Medulla oblongata (tissue), 1 donor: ENCODE measurements around the gene SORBS2.

Experiments used
- DNase-seq: peaks from one replicate; pipeline ENCODE4 v3.0.0-alpha.2; 2015; ENCODE audit errors: extremely low spot score

The SORBS2 gene

GRCh38 chr4:185835336-185835735 lies 23.3 kb upstream of the SORBS2 start:
- DNase-seq = no peak

GRCh38 chr4:185834778-185835177 lies 22.8 kb upstream of the SORBS2 start:
- no peak for DNase-seq

- no peak for DNase-seq
Measured at GRCh38 chr4:185834088-185834487, 22.1 kb upstream of the SORBS2 start.

DNA sequence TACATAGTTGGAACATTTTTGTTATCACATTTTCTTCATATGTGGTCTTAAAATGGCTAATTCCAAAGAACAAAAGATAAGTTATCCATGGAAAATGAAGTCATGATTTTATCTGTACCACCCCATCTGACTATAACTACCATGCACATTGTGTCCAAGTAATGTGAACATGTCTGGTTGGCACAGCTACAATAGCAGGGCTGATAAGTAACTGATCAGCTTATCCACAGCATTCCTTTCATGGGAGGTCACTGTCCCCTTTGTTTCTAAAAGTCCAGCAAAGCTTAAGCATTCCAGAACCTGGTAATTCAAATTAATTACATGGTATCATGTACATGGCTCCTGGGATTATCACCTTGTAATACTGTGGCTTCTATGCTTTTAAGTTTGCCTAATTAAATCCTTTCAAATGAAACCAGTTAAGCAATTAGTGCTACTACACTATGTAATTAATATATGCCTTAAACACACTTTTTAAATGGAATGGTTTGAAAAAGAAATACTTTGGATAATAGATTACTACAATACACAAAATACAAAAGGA lies 21.1 kb upstream of the SORBS2 start:
- DNase-seq = no peak

- no peak for DNase-seq
Measured at GRCh38 chr4:185831125-185831815, 19.3 kb upstream of the SORBS2 start.

DNA sequence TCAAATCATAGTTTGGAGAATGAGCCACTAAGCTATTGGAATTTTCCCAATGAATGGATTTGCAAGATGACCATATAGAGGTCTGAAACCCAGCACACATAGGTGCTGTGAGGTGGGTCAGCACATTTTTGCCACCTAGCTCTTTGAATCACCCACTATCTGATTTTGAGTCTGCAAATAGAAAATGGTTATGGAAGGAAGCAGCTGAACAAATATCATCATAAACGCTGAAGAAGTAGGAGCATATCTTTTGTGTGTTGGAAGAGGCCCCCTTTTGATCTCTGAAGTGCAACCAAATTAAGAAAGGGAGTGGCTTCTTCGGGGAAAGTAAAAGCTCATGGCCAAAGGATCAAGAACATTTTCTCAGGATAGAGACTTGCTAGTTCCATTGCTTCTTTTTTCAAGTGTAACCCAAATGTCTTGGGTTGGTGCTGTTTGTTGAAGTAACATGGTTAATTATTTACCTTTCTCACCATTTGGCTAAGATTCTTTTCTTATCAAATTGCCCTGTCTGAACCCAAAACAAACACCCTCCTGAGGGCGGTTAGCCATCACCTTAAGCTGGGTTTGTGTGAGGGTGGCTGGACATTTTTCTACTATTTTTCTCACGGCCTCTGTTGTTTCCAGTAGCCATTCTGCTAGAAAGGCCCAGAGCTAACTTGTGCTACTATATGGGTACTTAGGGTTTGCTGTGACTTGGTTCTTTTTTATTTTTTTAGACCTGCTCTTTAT lies 18.4 kb upstream of the SORBS2 start:
- no peak for DNase-seq

- no peak for DNase-seq
Measured at GRCh38 chr4:185826381-185826780, 14.4 kb upstream of the SORBS2 start.

GRCh38 chr4:185825737-185826136 lies 13.7 kb upstream of the SORBS2 start:
- DNase-seq = no peak

DNA sequence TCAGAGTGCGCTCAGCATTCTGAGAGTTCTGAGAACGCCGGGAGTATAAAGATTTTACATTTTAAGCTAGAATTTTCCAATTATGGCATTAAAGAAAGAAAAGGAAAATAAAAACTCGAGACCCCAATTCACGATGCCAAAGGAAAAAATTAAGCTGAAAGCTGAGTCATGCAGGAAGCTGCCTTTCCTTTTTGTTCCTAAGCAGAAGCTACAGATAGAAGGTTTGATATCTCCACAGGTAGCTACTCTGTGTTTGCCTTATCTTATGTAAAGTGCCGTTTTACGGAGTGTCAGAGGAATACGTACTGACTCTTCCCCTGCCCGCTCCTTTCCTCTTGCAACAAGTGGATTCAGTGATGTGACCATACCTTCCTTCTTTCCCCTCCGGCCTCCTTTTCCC lies 10.8 kb upstream of the SORBS2 start:
- no peak for DNase-seq

- DNase-seq = no peak
Measured at GRCh38 chr4:185821029-185821419, 9.0 kb upstream of the SORBS2 start.

DNA sequence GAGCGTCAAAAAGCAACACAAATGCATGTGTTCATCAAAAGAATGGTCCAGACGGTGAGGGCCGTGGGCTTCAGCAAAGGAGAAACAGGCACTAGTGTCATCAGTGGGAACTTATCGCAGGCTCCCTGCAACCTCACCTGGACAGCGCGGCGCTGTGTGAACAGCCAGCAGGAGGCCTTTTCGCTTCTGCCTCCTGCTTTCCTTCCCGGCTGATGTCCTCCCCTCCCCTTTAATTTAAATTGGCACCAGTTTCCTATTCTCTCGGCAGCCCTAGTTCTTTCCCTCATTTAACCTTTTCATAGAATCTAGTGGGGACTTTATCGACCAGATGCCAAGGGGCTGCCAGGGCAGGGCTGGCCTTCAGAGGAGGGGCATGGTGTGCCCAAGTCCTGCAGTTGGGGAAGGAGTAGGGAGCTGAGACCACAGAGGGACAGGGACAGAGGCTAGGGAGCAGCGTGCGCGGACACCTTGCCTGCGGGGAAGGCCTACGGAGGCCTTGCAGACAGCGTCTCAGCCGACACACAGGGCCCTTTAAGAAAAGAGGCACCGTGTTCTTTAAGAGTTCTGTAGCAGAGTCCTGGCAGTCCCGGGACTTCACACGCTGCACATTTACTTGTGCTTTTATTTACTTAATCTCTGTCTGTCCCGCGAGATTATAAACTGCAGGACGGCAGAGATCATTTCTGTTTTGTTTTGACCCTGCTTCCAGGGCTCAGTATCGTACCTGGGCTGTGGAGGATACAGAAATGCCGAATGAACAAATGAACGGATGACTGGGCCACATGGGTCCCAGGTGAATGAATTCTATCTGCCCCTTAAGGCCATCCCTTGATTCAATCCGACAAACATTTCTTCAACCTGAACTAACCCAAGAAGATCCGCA lies 8.4 kb upstream of the SORBS2 start:
- no peak for DNase-seq

- no peak for DNase-seq
Measured at GRCh38 chr4:185819144-185819543, 7.2 kb upstream of the SORBS2 start.

GRCh38 chr4:185817403-185817818 lies 5.4 kb upstream of the SORBS2 start:
- no peak for DNase-seq

- no peak for DNase-seq
Measured at GRCh38 chr4:185813133-185813532, 1.1 kb upstream of the SORBS2 start.

GRCh38 chr4:185810746-185811508 lies 1.1 kb downstream of the SORBS2 start:
- peak; percentile 8 for DNase-seq

- no peak for DNase-seq
Measured at GRCh38 chr4:185809533-185810071, 2.4 kb downstream of the SORBS2 start.

GRCh38 chr4:185809121-185809520 lies 2.9 kb downstream of the SORBS2 start:
- no peak for DNase-seq

- DNase-seq = no peak
Measured at GRCh38 chr4:185805979-185806378, 6.0 kb downstream of the SORBS2 start.

DNA sequence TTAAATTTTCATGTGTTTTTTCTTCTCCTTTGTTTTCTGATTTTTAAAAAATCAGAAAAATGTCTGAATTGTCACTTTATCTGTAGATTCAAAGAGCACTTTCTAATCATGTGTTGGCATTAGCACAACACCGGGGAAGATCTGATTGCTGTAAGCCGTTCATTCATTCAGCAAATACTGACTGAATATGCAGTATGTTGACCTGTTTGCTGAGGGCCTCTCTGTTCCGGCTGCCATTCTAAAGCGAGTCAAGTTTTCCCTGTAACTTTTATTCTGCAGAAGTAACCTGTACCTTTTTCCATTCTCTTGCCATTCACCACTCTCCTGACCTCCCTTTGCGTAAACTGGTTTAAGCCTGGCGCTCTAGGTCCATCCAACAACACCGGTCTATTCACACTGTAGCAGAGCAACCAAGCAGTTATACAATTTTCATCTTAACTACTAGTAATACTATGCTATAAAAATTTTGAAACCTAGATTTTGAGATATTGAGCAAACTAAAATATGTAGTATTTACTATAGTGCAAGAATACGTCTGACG lies 6.7 kb downstream of the SORBS2 start:
- no peak for DNase-seq

DNA sequence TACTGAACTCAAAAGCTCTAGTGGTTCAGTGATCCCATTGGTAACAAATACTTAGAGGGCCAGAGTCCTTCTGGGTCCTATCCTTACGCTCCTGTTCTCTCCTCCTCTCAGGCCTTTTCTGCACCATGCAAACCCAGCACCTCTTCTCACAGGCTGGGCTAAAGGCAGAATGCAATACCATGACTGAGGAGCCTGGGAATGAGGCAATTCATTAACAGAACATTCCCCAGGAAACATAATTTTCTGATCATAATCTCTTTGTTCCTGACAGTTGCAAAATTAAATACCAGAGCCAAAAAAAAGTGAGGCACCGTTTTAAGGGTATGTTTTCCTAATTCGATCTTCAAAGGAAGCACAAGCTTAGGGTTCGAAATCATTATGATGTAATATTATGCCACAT lies 9.0 kb downstream of the SORBS2 start:
- no peak for DNase-seq

DNA sequence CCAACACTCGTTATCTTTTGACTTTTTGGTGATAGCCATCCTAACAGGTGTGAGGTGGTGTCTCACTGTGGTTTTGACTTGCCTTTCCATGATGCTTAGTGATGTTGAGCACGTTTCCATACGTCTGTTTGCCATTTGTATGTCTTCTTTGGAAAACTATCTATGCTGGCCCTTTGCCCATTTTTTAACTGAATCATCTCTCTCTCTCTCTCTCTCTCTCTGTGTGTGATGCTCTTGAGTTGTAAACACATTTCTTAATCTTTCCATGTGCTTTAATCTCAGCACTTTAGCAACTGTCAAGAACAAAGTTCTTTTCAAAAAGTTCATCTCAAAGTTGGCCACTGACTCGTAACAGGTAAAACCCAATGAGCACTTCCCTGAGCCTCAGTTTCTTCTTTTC lies 10.5 kb downstream of the SORBS2 start:
- DNase-seq = no peak
